Gastrocnemius medialis (tissue), 4 donors: ENCODE measurements around the gene B3GNT3. TPM values are rescaled to one million over a fixed set of nuclear protein-coding genes. Genes with fewer than 3 reads are reported as not detected.

Experiments used
- ATAC-seq, 2 donors: fragments of 150-250 bp; one replicate each; pipeline ENCODE4 v1.9.1; 2016
- DNase-seq, 2 donors: peaks; one replicate each; pipeline ENCODE4 v3.0.0-alpha.2; 2019
- H3K27ac ChIP-seq, 4 donors: fragments of 200-600 bp; sonication (generic); 1 replicate in 1 of 4; 2 replicates in 3 of 4; pipeline ENCODE4 v1.5.1; 2016 to 2018; ENCODE audit warnings: mild to moderate bottlenecking in 2 of 4, moderate library complexity in 1 of 4
- H3K27me3 ChIP-seq, 3 donors: fragments of 200-600 bp; sonication (generic) in 2 of 3; 1 replicate in 1 of 3; 2 replicates in 2 of 3; pipeline versions ENCODE4 v1.5.1 to v1.6.0; 2016 to 2019; ENCODE audit warnings: mild to moderate bottlenecking in 1 of 3, moderate library complexity in 1 of 3
- H3K36me3 ChIP-seq, 2 donors: fragments of 200-600 bp; sonication (generic) in 1 of 2; one replicate each; pipeline ENCODE4 v1.5.1; 2017 to 2018
- H3K4me1 ChIP-seq, 2 donors: fragments of 200-600 bp; sonication (generic) in 1 of 2; one replicate each; pipeline ENCODE4 v1.5.1; 2016 to 2017; ENCODE audit warnings: mild to moderate bottlenecking in 2 of 2
- H3K4me3 ChIP-seq, 4 donors: fragments of 200-600 bp; sonication (generic) in 3 of 4; 1 replicate in 1 of 4; 2 replicates in 3 of 4; pipeline ENCODE4 v1.5.1; 2016 to 2019; ENCODE audit warnings: mild to moderate bottlenecking in 2 of 4
- H3K9me3 ChIP-seq, 3 donors: fragments of 200-600 bp; sonication (generic) in 2 of 3; 1 replicate in 1 of 3; 2 replicates in 2 of 3; pipeline ENCODE4 v1.5.1; 2016 to 2019
- CTCF ChIP-seq, 5 experiments: fragments of 450-650 bp in 3 of 5; fragments of 200-600 bp in 2 of 5; sonication (generic) in 2 of 5; IDR thresholded peaks in 4 of 5; conservative IDR thresholded peaks in 1 of 5; 1 replicate in 4 of 5; 2 replicates in 1 of 5; pipeline ENCODE4 v1.5.1; 2016 to 2019; ENCODE audit warnings: antibody characterized with exemption in 5 of 5, mild to moderate bottlenecking in 3 of 5, moderate library complexity in 3 of 5
- POLR2A ChIP-seq, 2 donors: fragments of 450-650 bp; IDR thresholded peaks; one replicate each; pipeline ENCODE4 v1.6.1; 2017; ENCODE audit warnings: antibody characterized with exemption in 2 of 2, mild to moderate bottlenecking in 2 of 2, moderate library complexity in 2 of 2
- in situ Hi-C, 4 donors: fragments of 200-750 bp; cut with MboI; loops; one replicate each; pipeline versions ENCODE4 v1.15.0 to v1.8.0; 2017; ENCODE audit warnings: low sequenced_read_pairs in 4 of 4
- intact Hi-C: fragments of 100-400 bp; cut with DNase I; formaldehyde crosslinking; loops from one replicate; pipeline ENCODE4 v1.15.1; 2023; ENCODE audit warnings: low total_unique reads
- total RNA-seq, 4 donors: library from RNA; depleted of rRNA; stranded (reverse); fragments of >200 nt; gene quantifications; one replicate each; pipeline versions ENCODE4 v1.1.0 to v1.2.3, GENCODE V29; 2016

B3GNT3 gene
- total RNA-seq, 4 donors from 2014 or later, result 0.13 to 0.39 TPM; not detected in 2

- H3K27ac ChIP-seq, result no peak overlapping the region
- H3K9me3 ChIP-seq, result no peaks in the 10 kb centered on the region
- intact Hi-C loops (loop anchor here (5.0 kb wide), 1 partner anchor 63 kb away; no protein-coding TSS in a partner anchor), in situ Hi-C loops (loop anchor here in 1 of 4 donors (10.0 kb wide), 1 partner anchor 50 kb away; the partner anchor contains the start of gene MAP1S)
- peaks cover 4 to 12% (median 5%) of the 10 kb centered on the region in 3 donors for H3K27me3 ChIP-seq
- H3K4me3 ChIP-seq, result no peak overlapping the region
- peaks cover 0 to 3% of the 10 kb centered on the region in 2 donors for H3K4me1 ChIP-seq
- TF ChIP-seq POLR2A (IDR thresholded peaks at IDR 0.05) (no peak), CTCF (IDR thresholded peaks at IDR 0.05 in 4 of 5, conservative IDR thresholded peaks at IDR 0.05 in 1 of 5) (no peak)
- DNase-seq (peak; percentile 25 to 42), ATAC-seq (no peak)
- no peaks in the 10 kb centered on the region for H3K36me3 ChIP-seq
Measured at GRCh38 chr19:17765069-17765618, 29.8 kb upstream of the B3GNT3 start.

- Histone ChIP-seq H3K4me1 (peaks cover 0 to 3% of the 10 kb centered on the region in 2 donors), H3K4me3 (peak overlapping the region in 1 of 4 donors; percentile 13), H3K9me3 (no peaks in the 10 kb centered on the region), H3K36me3 (no peaks in the 10 kb centered on the region), H3K27ac (no peak overlapping the region), H3K27me3 (peaks cover 0 to 4% (median 4%) of the 10 kb centered on the region in 3 donors)
- TF ChIP-seq CTCF (IDR thresholded peaks at IDR 0.05 in 4 of 5, conservative IDR thresholded peaks at IDR 0.05 in 1 of 5), result peak; percentile 35 to 71 (median 58)
- TF ChIP-seq POLR2A (IDR thresholded peaks at IDR 0.05), result no peak
- peak; percentile 16 to 43 for DNase-seq
- in situ Hi-C loops, result loop anchor here in 1 of 4 donors (10.0 kb wide), 1 partner anchor 52 kb away; the partner anchor contains the start of gene MAP1S
- ATAC-seq, result no peak
- intact Hi-C loops, result loop anchor here (5.0 kb wide), 1 partner anchor 64 kb away; no protein-coding TSS in a partner anchor
Measured at GRCh38 chr19:17766543-17767131, 28.3 kb upstream of the B3GNT3 start.

GRCh38 chr19:17767559-17767958 is 27.4 kb upstream of the B3GNT3 start:
- H3K4me3 ChIP-seq, result no peak overlapping the region
- in situ Hi-C loops (loop anchor here in 1 of 4 donors (10.0 kb wide), 1 partner anchor 53 kb away; the partner anchor contains the start of gene MAP1S), intact Hi-C loops (loop anchor here (5.0 kb wide), 1 partner anchor 65 kb away; no protein-coding TSS in a partner anchor)
- H3K27ac ChIP-seq, result no peak overlapping the region
- H3K9me3 ChIP-seq, result no peaks in the 10 kb centered on the region
- DNase-seq (no peak), ATAC-seq (no peak)
- peaks cover 0 to 4% (median 4%) of the 10 kb centered on the region in 3 donors for H3K27me3 ChIP-seq
- TF ChIP-seq POLR2A (IDR thresholded peaks at IDR 0.05) (no peak), CTCF (IDR thresholded peaks at IDR 0.05 in 4 of 5, conservative IDR thresholded peaks at IDR 0.05 in 1 of 5) (no peak)
- no peaks in the 10 kb centered on the region for H3K36me3 ChIP-seq
- peaks cover 0 to 3% of the 10 kb centered on the region in 2 donors for H3K4me1 ChIP-seq

- intact Hi-C loops, result no loop called here
- ATAC-seq, result no peak
Measured at GRCh38 chr19:17770613-17771012, 24.3 kb upstream of the B3GNT3 start.

More at GRCh38 chr19:17770613-17771012, 24.3 kb upstream of the B3GNT3 start:
- DNase-seq, result no peak
- Histone ChIP-seq H3K9me3 (no peaks in the 10 kb centered on the region), H3K4me1 (peaks cover 0 to 3% of the 10 kb centered on the region in 2 donors), H3K36me3 (no peaks in the 10 kb centered on the region), H3K27me3 (peaks cover 3 to 8% (median 7%) of the 10 kb centered on the region in 3 donors), H3K27ac (no peak overlapping the region), H3K4me3 (no peak overlapping the region)
- TF ChIP-seq POLR2A (IDR thresholded peaks at IDR 0.05) (no peak), CTCF (IDR thresholded peaks at IDR 0.05 in 4 of 5, conservative IDR thresholded peaks at IDR 0.05 in 1 of 5) (no peak)
- in situ Hi-C loops, result no loop called here
